ENCODE results near the gene POGK. TPM values are rescaled to one million over a fixed set of nuclear protein-coding genes. Genes with fewer than 3 reads are reported as not detected.
A peak's percentile ranks its signal among the peaks of the same experiment; 100 is the strongest.

Gene POGK
- total and polyA plus RNA-seq, 9 of the 15 experiments (the other 6 are each of a cell fraction or from before 2014, with no cell fraction given): 6.1 to 44.5 (median 24.3) TPM

- TF ChIP-seq ZBTB40 (IDR thresholded peaks at IDR 0.05): peak; percentile 15; the same call in 1 of the 2 replicates
- no peak for TF ChIP-seq ZBTB40 (CRISPR knock-in tag; IDR thresholded peaks at IDR 0.05)
- TF ChIP-seq CBFB (CRISPR knock-in tag; IDR thresholded peaks at IDR 0.05): peak; percentile 91; the same call in 1 of the 2 replicates
- TF ChIP-seq PTBP1 (IDR thresholded peaks at IDR 0.05; ENCODE audit: low read depth, low read length): no peak
- peak; percentile 67; the same call in 1 of the 2 replicates for TF ChIP-seq TGIF2 (CRISPR knock-in tag; IDR thresholded peaks at IDR 0.05)
- no peak for TF ChIP-seq ZNF165 (CRISPR knock-in tag; IDR thresholded peaks at IDR 0.05; ENCODE audit: borderline replicate concordance)
- peak; percentile 95 for TF ChIP-seq RBBP5 (IDR thresholded peaks at IDR 0.05; ENCODE audit: borderline replicate concordance, insufficient read depth, low read length, poor library complexity, severe bottlenecking)
- TF ChIP-seq MBD2 (IDR thresholded peaks at IDR 0.05; ENCODE audit: borderline replicate concordance, low read depth): peak; percentile 55; the same call in 1 of the 2 replicates
- TF ChIP-seq HCFC1 (IDR thresholded peaks at IDR 0.05; ENCODE audit: low read depth, low read length): peak; percentile 65
- TF ChIP-seq SRSF9 (IDR thresholded peaks at IDR 0.05; ENCODE audit: borderline replicate concordance, low read depth, low read length): no peak
- TF ChIP-seq C11orf30 (IDR thresholded peaks at IDR 0.05; ENCODE audit: low read depth): peak; percentile 54; the same call in 1 of the 2 replicates
- TF ChIP-seq POLR2AphosphoS5 (IDR thresholded peaks at IDR 0.05; ENCODE audit: control insufficient read depth, insufficient read depth, low read depth, low read length): peak; percentile 77; the same call in 1 of the 2 replicates
- no peak for TF ChIP-seq ZNF518B (CRISPR knock-in tag; IDR thresholded peaks at IDR 0.05)
- no peak for TF ChIP-seq BMI1 (IDR thresholded peaks at IDR 0.05; ENCODE audit: low read length)
These were observed 36.7 kb downstream of the POGK start, which contains the start of gene TADA1 (continued) for GRCh38 chr1:166875734-166876539.
